ENCODE results near the gene LYSMD2. TPM values are rescaled to one million over a fixed set of nuclear protein-coding genes. Genes with fewer than 3 reads are reported as not detected.

LYSMD2 gene
- total RNA-seq, 2 experiments from 2014 or later = 16.0 to 21.7 TPM

Other genes starting within 250 kb of the LYSMD2 start
- gene DMXL2, start 114.9 kb downstream of the LYSMD2 start, total RNA-seq = 10 to 100 TPM in 1 of 2 experiments, 1 to 10 TPM in 1; 7.3 to 10.4 TPM
- not detected for gene SCG3, start 56.2 kb downstream of the LYSMD2 start, total RNA-seq
- gene TMOD2, start 13.9 kb upstream of the LYSMD2 start, total RNA-seq = 10 to 100 TPM in 1 of 2 experiments, 1 to 10 TPM in 1; 6.9 to 12.7 TPM
- gene TMOD3, start 92.0 kb upstream of the LYSMD2 start, total RNA-seq = 10 to 100 TPM; 59.2 to 61.3 TPM
- gene LEO1, start 234.1 kb upstream of the LYSMD2 start, total RNA-seq = 10 to 100 TPM; 33.4 to 34.9 TPM